Fibroblast of skin of left quadriceps (primary cell): ENCODE results near the gene PDC.

Experiments used
- DNase-seq, 2 experiments: peaks; one replicate each; pipeline ENCODE4 v3.0.0-alpha.2; 2013; ENCODE audit warnings: low read depth in 2 of 2

PDC gene

DNA sequence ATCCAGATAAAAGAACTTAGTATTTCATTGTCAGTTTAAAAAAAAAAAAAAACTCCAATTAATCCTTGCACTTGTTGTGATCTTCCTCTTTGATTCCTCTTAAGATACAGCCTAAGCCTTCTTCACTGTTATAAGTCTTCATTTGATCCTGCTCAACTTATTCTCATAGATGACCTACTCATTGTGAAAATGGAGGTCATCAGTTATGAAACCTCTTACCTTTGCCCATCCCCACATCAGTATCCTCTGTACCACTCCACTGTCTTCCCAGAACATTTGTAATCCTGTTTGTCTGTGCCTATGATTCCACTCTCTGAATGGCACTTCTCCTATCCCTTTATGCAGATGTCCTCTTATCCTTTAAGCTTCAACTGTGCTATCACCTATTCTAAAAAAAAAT, 57.3 kb downstream of the PDC start:
- DNase-seq = no peak

DNA sequence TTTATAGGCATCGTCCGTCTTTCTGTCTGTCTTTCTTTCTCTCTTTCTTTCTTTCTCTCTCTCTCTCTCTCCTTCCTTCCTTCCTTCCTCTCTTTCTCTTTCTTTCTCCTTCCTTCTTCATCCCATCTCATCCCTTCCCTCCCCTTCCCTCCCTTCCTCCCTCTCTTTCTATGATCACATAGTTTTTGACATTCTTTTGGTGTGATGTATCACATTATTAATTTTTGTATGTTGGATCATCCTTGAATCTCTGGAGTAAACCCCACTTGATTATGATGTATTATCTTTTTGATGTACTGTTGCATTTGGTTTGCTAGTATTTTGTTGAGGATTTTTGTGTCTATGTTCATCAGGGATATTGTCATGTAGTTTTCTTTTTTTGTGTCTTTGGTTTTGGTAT, 59.5 kb downstream of the PDC start:
- peak in 1 of 2 experiments; percentile 3 for DNase-seq
